GM23248 (cell line): ENCODE measurements around the gene NTNG1.

Experiments used
- EZH2 ChIP-seq: fragments of 200-600 bp; sonication (generic); IDR thresholded peaks from 2 replicates; pipeline ENCODE4 v1.6.1; 2018; ENCODE audit warnings: antibody characterized with exemption, mild to moderate bottlenecking; ENCODE audit not compliant: insufficient read depth, poor library complexity, severe bottlenecking
- EZH2phosphoT487 ChIP-seq: fragments of 200-600 bp; sonication (generic); IDR thresholded peaks from 2 replicates; pipeline ENCODE4 v1.6.1; 2018; ENCODE audit warnings: antibody characterized with exemption, moderate library complexity, mild to moderate bottlenecking, low read depth; ENCODE audit not compliant: insufficient read depth

DNA sequence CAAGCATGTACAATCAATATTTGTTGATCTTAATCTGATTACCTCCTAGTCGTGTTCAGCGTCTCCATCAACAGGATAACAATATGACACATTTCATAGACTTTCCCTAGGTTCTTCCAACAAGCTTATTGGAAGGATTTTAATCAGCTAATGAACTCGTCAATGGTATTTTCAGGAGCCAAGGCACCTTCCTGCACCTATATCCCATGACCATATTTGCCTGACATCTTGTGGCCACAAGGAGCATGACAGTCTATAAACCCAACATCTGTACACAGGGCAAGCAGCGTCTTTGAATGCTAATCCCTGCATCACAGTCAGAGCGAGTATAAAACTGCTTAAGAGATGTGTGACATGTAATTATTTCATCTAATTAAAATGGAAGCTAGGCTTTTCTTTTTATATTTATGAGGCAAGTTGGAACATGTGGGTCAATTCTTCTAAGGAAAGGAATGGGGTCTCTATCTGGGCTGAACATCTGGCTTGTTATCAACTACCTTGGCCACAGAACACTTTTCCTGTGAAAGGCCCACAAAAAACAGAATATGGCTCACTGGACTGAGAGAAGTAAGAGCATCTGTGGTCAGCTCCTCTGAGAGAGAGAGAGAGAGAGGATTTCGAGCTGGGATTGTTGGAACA is 388.8 kb downstream of the NTNG1 start:
- TF ChIP-seq EZH2 = no peak
- no peak for TF ChIP-seq EZH2phosphoT487
